ENCODE data around the gene BMERB1. TPM values are rescaled to one million over a fixed set of nuclear protein-coding genes. Genes with fewer than 3 reads are reported as not detected.

The BMERB1 gene
- polyA plus RNA-seq, 1 donor (not counting 4 experiments of a cell fraction or from before 2014, with no cell fraction given), result 7.8 TPM

- no peaks in the 10 kb centered on the region for H4K20me1 ChIP-seq (ENCODE audit: control insufficient read depth, extremely low read depth, insufficient read depth, low read length)
- H3K9me3 ChIP-seq (ENCODE audit: control insufficient read depth, low read depth, low read length), result no peaks in the 10 kb centered on the region
- H3K9ac ChIP-seq (ENCODE audit: control insufficient read depth, extremely low read depth, insufficient read depth, low read length), result no peak overlapping the region
- no peaks in the 10 kb centered on the region for H3K79me2 ChIP-seq (ENCODE audit: control insufficient read depth, insufficient read depth, low read length)
- FAIRE-seq, result no peak
- H2AFZ ChIP-seq (ENCODE audit: control insufficient read depth, low read length), result no peak overlapping the region
- dilution Hi-C loops (cut with MboI; ENCODE audit: extremely low pct_ligation_motif_present, low sequenced_read_pairs), result no loop called here
- no peaks in the 10 kb centered on the region for H3K36me3 ChIP-seq (ENCODE audit: control insufficient read depth in 2 of 2, extremely low read depth in 1 of 2, insufficient read depth in 2 of 2, low read length in 2 of 2)
- H3K4me3 ChIP-seq (ENCODE audit: control insufficient read depth in 2 of 3, extremely low read depth in 1 of 3, insufficient read depth in 2 of 3, low read depth in 1 of 3, low read length in 3 of 3), result no peak overlapping the region
- H3K4me2 ChIP-seq (ENCODE audit: control insufficient read depth, extremely low read depth, insufficient read depth, low read depth, low read length), result no peak overlapping the region
- no peaks in the 10 kb centered on the region for H3K9me1 ChIP-seq (ENCODE audit: control insufficient read depth, extremely low read depth, insufficient read depth, low read length)
- H3K27ac ChIP-seq (ENCODE audit: control insufficient read depth, insufficient read depth, low read length), result no peak overlapping the region
- peaks cover 2% of the 10 kb centered on the region for H3K4me1 ChIP-seq (ENCODE audit: control insufficient read depth, extremely low read depth, insufficient read depth, low read length)
- no peak for TF ChIP-seq EZH2 (IDR thresholded peaks at IDR 0.05; ENCODE audit: low read length)
- TF ChIP-seq, protein P1, sequence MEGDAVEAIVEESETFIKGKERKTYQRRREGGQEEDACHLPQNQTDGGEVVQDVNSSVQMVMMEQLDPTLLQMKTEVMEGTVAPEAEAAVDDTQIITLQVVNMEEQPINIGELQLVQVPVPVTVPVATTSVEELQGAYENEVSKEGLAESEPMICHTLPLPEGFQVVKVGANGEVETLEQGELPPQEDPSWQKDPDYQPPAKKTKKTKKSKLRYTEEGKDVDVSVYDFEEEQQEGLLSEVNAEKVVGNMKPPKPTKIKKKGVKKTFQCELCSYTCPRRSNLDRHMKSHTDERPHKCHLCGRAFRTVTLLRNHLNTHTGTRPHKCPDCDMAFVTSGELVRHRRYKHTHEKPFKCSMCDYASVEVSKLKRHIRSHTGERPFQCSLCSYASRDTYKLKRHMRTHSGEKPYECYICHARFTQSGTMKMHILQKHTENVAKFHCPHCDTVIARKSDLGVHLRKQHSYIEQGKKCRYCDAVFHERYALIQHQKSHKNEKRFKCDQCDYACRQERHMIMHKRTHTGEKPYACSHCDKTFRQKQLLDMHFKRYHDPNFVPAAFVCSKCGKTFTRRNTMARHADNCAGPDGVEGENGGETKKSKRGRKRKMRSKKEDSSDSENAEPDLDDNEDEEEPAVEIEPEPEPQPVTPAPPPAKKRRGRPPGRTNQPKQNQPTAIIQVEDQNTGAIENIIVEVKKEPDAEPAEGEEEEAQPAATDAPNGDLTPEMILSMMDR (optimal IDR thresholded peaks at IDR 0.05 in 1 of 3, IDR thresholded peaks at IDR 0.05 in 1 of 3, conservative IDR thresholded peaks at IDR 0.05 in 1 of 3; ENCODE audit: extremely low read depth in 1 of 3, insufficient read depth in 2 of 3, low read length in 3 of 3), result no peak
- no peaks in the 10 kb centered on the region for H3K27me3 ChIP-seq (ENCODE audit: control insufficient read depth, extremely low read depth, insufficient read depth, low read length)
- DNase-seq (ENCODE audit: low read depth, low spot score), result no peak
Observed at GRCh38 chr16:15509051-15509592, 74.7 kb downstream of the BMERB1 start.

- dilution Hi-C loops (cut with MboI; ENCODE audit: extremely low pct_ligation_motif_present, low sequenced_read_pairs), result no loop called here
- Histone ChIP-seq H2AFZ (ENCODE audit: control insufficient read depth, low read length) (no peak overlapping the region), H3K9me3 (ENCODE audit: control insufficient read depth, low read depth, low read length) (no peaks in the 10 kb centered on the region), H3K9ac (ENCODE audit: control insufficient read depth, extremely low read depth, insufficient read depth, low read length) (no peak overlapping the region), H3K27me3 (ENCODE audit: control insufficient read depth, extremely low read depth, insufficient read depth, low read length) (no peaks in the 10 kb centered on the region), H3K79me2 (ENCODE audit: control insufficient read depth, insufficient read depth, low read length) (no peaks in the 10 kb centered on the region), H3K4me2 (ENCODE audit: control insufficient read depth, extremely low read depth, insufficient read depth, low read depth, low read length) (no peak overlapping the region), H3K9me1 (ENCODE audit: control insufficient read depth, extremely low read depth, insufficient read depth, low read length) (no peaks in the 10 kb centered on the region), H3K4me3 (ENCODE audit: control insufficient read depth in 2 of 3, extremely low read depth in 1 of 3, insufficient read depth in 2 of 3, low read depth in 1 of 3, low read length in 3 of 3) (no peak overlapping the region), H3K36me3 (ENCODE audit: control insufficient read depth in 2 of 2, extremely low read depth in 1 of 2, insufficient read depth in 2 of 2, low read length in 2 of 2) (no peaks in the 10 kb centered on the region), H3K4me1 (ENCODE audit: control insufficient read depth, extremely low read depth, insufficient read depth, low read length) (peaks cover 2% of the 10 kb centered on the region), H3K27ac (ENCODE audit: control insufficient read depth, insufficient read depth, low read length) (no peak overlapping the region), H4K20me1 (ENCODE audit: control insufficient read depth, extremely low read depth, insufficient read depth, low read length) (no peaks in the 10 kb centered on the region)
- DNase-seq (ENCODE audit: low read depth, low spot score) (no peak), FAIRE-seq (no peak)
- TF ChIP-seq EZH2 (IDR thresholded peaks at IDR 0.05; ENCODE audit: low read length), result no peak
- TF ChIP-seq, protein P1 (optimal IDR thresholded peaks at IDR 0.05 in 1 of 3, IDR thresholded peaks at IDR 0.05 in 1 of 3, conservative IDR thresholded peaks at IDR 0.05 in 1 of 3; ENCODE audit: extremely low read depth in 1 of 3, insufficient read depth in 2 of 3, low read length in 3 of 3), result no peak
Observed at GRCh38 chr16:15509593-15510535, 75.5 kb downstream of the BMERB1 start.

All from keratinocyte (primary cell).